ENCODE measurements around the gene ITPR3. TPM values are rescaled to one million over a fixed set of nuclear protein-coding genes. Genes with fewer than 3 reads are reported as not detected.
A peak's percentile ranks its signal among the peaks of the same experiment; 100 is the strongest.

The ITPR3 gene
- total RNA-seq, 1 donor from 2014 or later, result 17.7 TPM

DNA sequence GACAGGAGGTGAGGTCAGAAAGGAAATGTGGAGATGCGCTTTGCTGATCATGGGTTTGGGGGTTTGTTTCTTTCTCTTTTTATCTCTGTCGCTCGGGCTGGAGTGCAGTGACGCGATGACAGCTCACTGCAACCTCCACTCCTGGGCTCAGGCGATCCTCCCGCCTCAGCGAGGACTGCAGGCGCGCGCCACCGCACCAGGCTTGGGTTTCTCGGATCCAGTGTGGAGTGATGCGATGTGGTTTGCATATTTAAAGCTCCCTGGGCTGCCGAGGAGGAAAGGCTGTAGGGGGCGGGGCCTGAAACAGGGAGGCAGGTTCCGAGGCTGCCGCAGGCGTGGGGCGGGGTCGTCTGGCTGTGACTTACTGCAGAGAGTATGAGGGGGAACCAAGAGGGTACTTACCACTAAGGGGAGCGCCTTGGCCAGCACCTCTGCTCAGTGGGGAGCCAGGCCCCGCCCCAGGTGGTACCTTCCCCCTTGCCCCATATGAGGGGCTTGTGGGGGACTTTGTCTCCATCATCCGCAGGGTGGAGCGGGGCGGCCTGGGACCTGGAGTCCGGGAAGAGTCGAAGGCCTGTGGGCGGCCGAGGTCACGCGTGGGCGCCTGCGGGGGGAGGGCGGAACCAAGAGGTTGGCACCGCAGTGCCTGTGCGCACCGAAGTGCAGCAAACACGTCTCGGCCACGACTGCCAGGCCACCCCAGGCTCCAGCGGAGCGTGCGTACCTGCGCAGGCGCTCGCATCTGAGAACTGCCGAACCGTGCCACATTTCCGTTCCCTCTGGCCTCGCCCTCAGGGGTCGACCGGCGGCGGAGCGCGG, 28.3 kb upstream of the ITPR3 start:
- peaks cover 3% of the 10 kb centered on the region for H3K36me3 Mint-ChIP-seq (ENCODE audit: low read depth, unreplicated experiment)
- no peaks in the 10 kb centered on the region for H3K27me3 ChIP-seq (ENCODE audit: insufficient read depth, low read length)
- peak overlapping the region; percentile 31 for H3K9ac ChIP-seq (ENCODE audit: low read length)
- H3K9me3 ChIP-seq (ENCODE audit: insufficient read depth, low read depth, low read length), result no peaks in the 10 kb centered on the region
- peak overlapping the region; percentile 77 for H2AFZ ChIP-seq (ENCODE audit: low read depth, low read length)
- DNase-seq (ENCODE audit: low read depth) (no peak), FAIRE-seq (no peak)
- H3K36me3 ChIP-seq (ENCODE audit: insufficient read depth, low read length), result no peaks in the 10 kb centered on the region
- peak overlapping the region; percentile 23 for H3K4me3 ChIP-seq (ENCODE audit: insufficient read depth, low read depth, low read length)
- no peak for TF ChIP-seq EZH2 (IDR thresholded peaks at IDR 0.05; ENCODE audit: insufficient read depth, low read length)
- TF ChIP-seq, protein P1, sequence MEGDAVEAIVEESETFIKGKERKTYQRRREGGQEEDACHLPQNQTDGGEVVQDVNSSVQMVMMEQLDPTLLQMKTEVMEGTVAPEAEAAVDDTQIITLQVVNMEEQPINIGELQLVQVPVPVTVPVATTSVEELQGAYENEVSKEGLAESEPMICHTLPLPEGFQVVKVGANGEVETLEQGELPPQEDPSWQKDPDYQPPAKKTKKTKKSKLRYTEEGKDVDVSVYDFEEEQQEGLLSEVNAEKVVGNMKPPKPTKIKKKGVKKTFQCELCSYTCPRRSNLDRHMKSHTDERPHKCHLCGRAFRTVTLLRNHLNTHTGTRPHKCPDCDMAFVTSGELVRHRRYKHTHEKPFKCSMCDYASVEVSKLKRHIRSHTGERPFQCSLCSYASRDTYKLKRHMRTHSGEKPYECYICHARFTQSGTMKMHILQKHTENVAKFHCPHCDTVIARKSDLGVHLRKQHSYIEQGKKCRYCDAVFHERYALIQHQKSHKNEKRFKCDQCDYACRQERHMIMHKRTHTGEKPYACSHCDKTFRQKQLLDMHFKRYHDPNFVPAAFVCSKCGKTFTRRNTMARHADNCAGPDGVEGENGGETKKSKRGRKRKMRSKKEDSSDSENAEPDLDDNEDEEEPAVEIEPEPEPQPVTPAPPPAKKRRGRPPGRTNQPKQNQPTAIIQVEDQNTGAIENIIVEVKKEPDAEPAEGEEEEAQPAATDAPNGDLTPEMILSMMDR (IDR thresholded peaks at IDR 0.05; ENCODE audit: insufficient read depth, low read depth, low read length), result no peak
- no peak overlapping the region for H3K4me3 Mint-ChIP-seq (ENCODE audit: unreplicated experiment)
- H3K27ac ChIP-seq (ENCODE audit: low read depth, low read length), result no peak overlapping the region
- H3K9me3 Mint-ChIP-seq (ENCODE audit: unreplicated experiment), result no peaks in the 10 kb centered on the region
- peaks cover 23% of the 10 kb centered on the region for H3K4me1 ChIP-seq (ENCODE audit: insufficient read depth, low read length)
- no peaks in the 10 kb centered on the region for H4K20me1 ChIP-seq (ENCODE audit: insufficient read depth, low read length)
- H3K4me2 ChIP-seq (ENCODE audit: low read length), result peak overlapping the region; percentile 71
- H3K4me1 Mint-ChIP-seq (ENCODE audit: low read depth, unreplicated experiment), result peaks cover 10% of the 10 kb centered on the region
- H3K27ac Mint-ChIP-seq (ENCODE audit: unreplicated experiment), result no peak overlapping the region
- no peaks in the 10 kb centered on the region for H3K79me2 ChIP-seq (ENCODE audit: insufficient read depth, low read length)
- H3K27me3 Mint-ChIP-seq (ENCODE audit: low read depth, unreplicated experiment), result peaks cover 6% of the 10 kb centered on the region

- no peaks in the 10 kb centered on the region for H4K20me1 ChIP-seq (ENCODE audit: insufficient read depth, low read length)
- no peaks in the 10 kb centered on the region for H3K9me3 ChIP-seq (ENCODE audit: insufficient read depth, low read depth, low read length)
- FAIRE-seq (no peak), DNase-seq (ENCODE audit: low read depth) (no peak)
- H3K4me3 ChIP-seq (ENCODE audit: insufficient read depth, low read depth, low read length), result peak overlapping the region; percentile 23
- Mint-ChIP-seq H3K4me3 (ENCODE audit: unreplicated experiment) (no peak overlapping the region), H3K27me3 (ENCODE audit: low read depth, unreplicated experiment) (peaks cover 6% of the 10 kb centered on the region), H3K27ac (ENCODE audit: unreplicated experiment) (no peak overlapping the region), H3K9me3 (ENCODE audit: unreplicated experiment) (no peaks in the 10 kb centered on the region), H3K4me1 (ENCODE audit: low read depth, unreplicated experiment) (peaks cover 10% of the 10 kb centered on the region), H3K36me3 (ENCODE audit: low read depth, unreplicated experiment) (peaks cover 3% of the 10 kb centered on the region)
- no peaks in the 10 kb centered on the region for H3K36me3 ChIP-seq (ENCODE audit: insufficient read depth, low read length)
- peaks cover 23% of the 10 kb centered on the region for H3K4me1 ChIP-seq (ENCODE audit: insufficient read depth, low read length)
- H2AFZ ChIP-seq (ENCODE audit: low read depth, low read length), result peak overlapping the region; percentile 77
- H3K27ac ChIP-seq (ENCODE audit: low read depth, low read length), result no peak overlapping the region
- H3K4me2 ChIP-seq (ENCODE audit: low read length), result peak overlapping the region; percentile 71
- TF ChIP-seq, protein P1 (IDR thresholded peaks at IDR 0.05; ENCODE audit: insufficient read depth, low read depth, low read length), result no peak
- no peak for TF ChIP-seq EZH2 (IDR thresholded peaks at IDR 0.05; ENCODE audit: insufficient read depth, low read length)
- no peaks in the 10 kb centered on the region for H3K79me2 ChIP-seq (ENCODE audit: insufficient read depth, low read length)
- no peaks in the 10 kb centered on the region for H3K27me3 ChIP-seq (ENCODE audit: insufficient read depth, low read length)
- H3K9ac ChIP-seq (ENCODE audit: low read length), result peak overlapping the region; percentile 31
Observed at GRCh38 chr6:33593414-33593727, 27.8 kb upstream of the ITPR3 start.
